ENCODE results near the gene MARCHF3. TPM values are rescaled to one million over a fixed set of nuclear protein-coding genes. Genes with fewer than 3 reads are reported as not detected.

MARCHF3 gene
- total and polyA plus RNA-seq, 2 donors (not counting 1 experiment from before 2014, with no cell fraction given): 8.6 to 11.6 TPM

- no peaks in the 10 kb centered on the region for H3K79me2 ChIP-seq (ENCODE audit: control insufficient read depth, insufficient read depth, low read length)
- no peak overlapping the region for H3K4me2 ChIP-seq (ENCODE audit: extremely low read depth, insufficient read depth, low read length)
- H4K20me1 ChIP-seq (ENCODE audit: control insufficient read depth, extremely low read depth, insufficient read depth, low read length): no peaks in the 10 kb centered on the region
- no peaks in the 10 kb centered on the region for H3K4me1 ChIP-seq (ENCODE audit: control insufficient read depth, extremely low read depth, insufficient read depth, low read length)
- no peak overlapping the region for H3K9ac ChIP-seq (ENCODE audit: insufficient read depth, low read length)
- H2AFZ ChIP-seq (ENCODE audit: low read length): no peak overlapping the region
- H3K9me3 ChIP-seq (ENCODE audit: control insufficient read depth, insufficient read depth, low read depth, low read length): no peaks in the 10 kb centered on the region
- no peak for TF ChIP-seq EZH2 (IDR thresholded peaks at IDR 0.05; ENCODE audit: low read length, missing control alignments)
- no peak for TF ChIP-seq CTCF (conservative IDR thresholded peaks at IDR 0.05 in 1 of 2, IDR thresholded peaks at IDR 0.05 in 1 of 2; ENCODE audit: low read depth in 1 of 2, low read length in 2 of 2)
- no peaks in the 10 kb centered on the region for H3K27me3 ChIP-seq (ENCODE audit: control insufficient read depth, insufficient read depth, low read length)
- DNase-seq (ENCODE audit: low read depth in 2 of 2): no peak
- no peak overlapping the region for H3K27ac ChIP-seq (ENCODE audit: insufficient read depth, low read length)
- no peak overlapping the region for H3K4me3 ChIP-seq (replicated peaks in 1 of 4; ENCODE audit: control extremely low read depth in 1 of 4, insufficient read depth in 1 of 4, low read depth in 3 of 4, low read length in 4 of 4)
- H3K36me3 ChIP-seq (ENCODE audit: control insufficient read depth, insufficient read depth, low read length): no peaks in the 10 kb centered on the region
Measured at GRCh38 chr5:126982926-126983873, 47.2 kb downstream of the MARCHF3 start.

- no peak overlapping the region for H3K4me2 ChIP-seq (ENCODE audit: extremely low read depth, insufficient read depth, low read length)
- no peaks in the 10 kb centered on the region for H3K9me3 ChIP-seq (ENCODE audit: control insufficient read depth, insufficient read depth, low read depth, low read length)
- no peaks in the 10 kb centered on the region for H3K27me3 ChIP-seq (ENCODE audit: control insufficient read depth, insufficient read depth, low read length)
- no peak overlapping the region for H3K4me3 ChIP-seq (replicated peaks in 1 of 4; ENCODE audit: control extremely low read depth in 1 of 4, insufficient read depth in 1 of 4, low read depth in 3 of 4, low read length in 4 of 4)
- no peaks in the 10 kb centered on the region for H4K20me1 ChIP-seq (ENCODE audit: control insufficient read depth, extremely low read depth, insufficient read depth, low read length)
- no peaks in the 10 kb centered on the region for H3K4me1 ChIP-seq (ENCODE audit: control insufficient read depth, extremely low read depth, insufficient read depth, low read length)
- no peak overlapping the region for H2AFZ ChIP-seq (ENCODE audit: low read length)
- H3K9ac ChIP-seq (ENCODE audit: insufficient read depth, low read length): no peak overlapping the region
- no peaks in the 10 kb centered on the region for H3K79me2 ChIP-seq (ENCODE audit: control insufficient read depth, insufficient read depth, low read length)
- no peak overlapping the region for H3K27ac ChIP-seq (ENCODE audit: insufficient read depth, low read length)
- no peaks in the 10 kb centered on the region for H3K36me3 ChIP-seq (ENCODE audit: control insufficient read depth, insufficient read depth, low read length)
- no peak for DNase-seq (ENCODE audit: low read depth in 2 of 2)
- TF ChIP-seq CTCF (conservative IDR thresholded peaks at IDR 0.05 in 1 of 2, IDR thresholded peaks at IDR 0.05 in 1 of 2; ENCODE audit: low read depth in 1 of 2, low read length in 2 of 2): no peak
Measured at GRCh38 chr5:126982202-126982601, 48.2 kb downstream of the MARCHF3 start.

DNA sequence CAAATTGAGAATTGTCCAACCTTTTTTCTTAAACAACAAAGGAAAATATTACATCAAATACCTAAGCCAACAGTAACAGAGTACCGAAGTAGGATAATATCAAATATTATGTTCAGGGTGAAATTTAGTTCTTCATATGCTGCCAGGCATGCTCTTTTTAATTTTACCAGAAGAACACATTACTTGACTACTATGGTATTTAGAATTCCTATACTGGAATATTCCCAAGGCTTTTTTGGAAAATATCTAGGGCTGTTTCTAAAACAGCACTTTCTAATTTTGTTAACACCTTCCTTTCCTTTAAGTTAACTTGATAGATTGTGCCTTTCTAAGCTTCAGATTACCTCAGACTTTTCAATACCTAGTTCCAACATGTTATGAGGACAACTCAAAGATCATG is 48.7 kb downstream of the MARCHF3 start:
- H3K9me3 ChIP-seq (ENCODE audit: control insufficient read depth, insufficient read depth, low read depth, low read length): no peaks in the 10 kb centered on the region

More for the DNA sequence above, 48.7 kb downstream of the MARCHF3 start:
- Histone ChIP-seq H3K9ac (ENCODE audit: insufficient read depth, low read length) (no peak overlapping the region), H3K27ac (ENCODE audit: insufficient read depth, low read length) (no peak overlapping the region), H3K4me3 (replicated peaks in 1 of 4; ENCODE audit: control extremely low read depth in 1 of 4, insufficient read depth in 1 of 4, low read depth in 3 of 4, low read length in 4 of 4) (no peak overlapping the region), H3K27me3 (ENCODE audit: control insufficient read depth, insufficient read depth, low read length) (no peaks in the 10 kb centered on the region), H2AFZ (ENCODE audit: low read length) (no peak overlapping the region), H3K36me3 (ENCODE audit: control insufficient read depth, insufficient read depth, low read length) (no peaks in the 10 kb centered on the region), H3K4me2 (ENCODE audit: extremely low read depth, insufficient read depth, low read length) (no peak overlapping the region), H3K79me2 (ENCODE audit: control insufficient read depth, insufficient read depth, low read length) (no peaks in the 10 kb centered on the region), H4K20me1 (ENCODE audit: control insufficient read depth, extremely low read depth, insufficient read depth, low read length) (no peaks in the 10 kb centered on the region), H3K4me1 (ENCODE audit: control insufficient read depth, extremely low read depth, insufficient read depth, low read length) (no peaks in the 10 kb centered on the region)
- no peak for TF ChIP-seq EZH2 (IDR thresholded peaks at IDR 0.05; ENCODE audit: low read length, missing control alignments)
- no peak for TF ChIP-seq CTCF (conservative IDR thresholded peaks at IDR 0.05 in 1 of 2, IDR thresholded peaks at IDR 0.05 in 1 of 2; ENCODE audit: low read depth in 1 of 2, low read length in 2 of 2)
- DNase-seq (ENCODE audit: low read depth in 2 of 2): no peak

Data from fibroblast of lung (primary cell).